NCI-H82 treated with DMSO at 0.1 percent for 48 hours (cell line): ENCODE data around the gene UNK.
"Not testable (repeated sequence)": the region's sequence is repeated elsewhere in the genome, so short reads cannot be mapped to it uniquely, and the experiment has no call there.

Experiments used
- DNase-seq: peaks from one replicate; lab custom pipeline; 2025; ENCODE audit not compliant: unreplicated experiment; lab: John Stamatoyannopoulos, UW

UNK gene

GRCh38 chr17:75846692-75847613, 62.3 kb downstream of the UNK start:
- no peak for DNase-seq

GRCh38 chr17:75847614-75848522, 63.3 kb downstream of the UNK start:
- DNase-seq, result no peak

- DNase-seq, result peak; percentile 57
These were observed 64.1 kb downstream of the UNK start for GRCh38 chr17:75848523-75849278.

GRCh38 chr17:75849279-75849646, 64.7 kb downstream of the UNK start:
- DNase-seq, result no peak

- DNase-seq, result no peak
These were observed 65.1 kb downstream of the UNK start for GRCh38 chr17:75849724-75850123.

- DNase-seq, result no peak
These were observed 66.5 kb downstream of the UNK start for GRCh38 chr17:75850928-75851692.

- DNase-seq, result not testable (repeated sequence)
These were observed 67.0 kb downstream of the UNK start for GRCh38 chr17:75851693-75851991.

- DNase-seq, result no peak
These were observed 68.8 kb downstream of the UNK start for GRCh38 chr17:75853433-75853832.

GRCh38 chr17:75854101-75854748, 69.6 kb downstream of the UNK start:
- no peak for DNase-seq

GRCh38 chr17:75854881-75855309, 70.3 kb downstream of the UNK start:
- DNase-seq, result no peak

- peak; percentile 100 for DNase-seq
These were observed 70.9 kb downstream of the UNK start, which contains the start of gene WBP2 for GRCh38 chr17:75855310-75856061. TSS of gene WBP2 (minus strand) at chr17:75855335. CDS start at chr17:75855297, 38 bp downstream.

GRCh38 chr17:75856062-75856756, 71.6 kb downstream of the UNK start:
- DNase-seq, result no peak

- DNase-seq, result not testable (repeated sequence)
These were observed 74.8 kb downstream of the UNK start for GRCh38 chr17:75859358-75859757.

GRCh38 chr17:75861927-75862317, 77.3 kb downstream of the UNK start:
- no peak for DNase-seq

- DNase-seq, result no peak
These were observed 79.9 kb downstream of the UNK start for GRCh38 chr17:75864448-75864871.

- not testable (repeated sequence) for DNase-seq
These were observed 80.3 kb downstream of the UNK start for GRCh38 chr17:75864887-75865286.

- DNase-seq, result not testable (repeated sequence)
These were observed 81.0 kb downstream of the UNK start for GRCh38 chr17:75865404-75866188.
